K562 (cell line): ENCODE results near the gene CAMK2B. TPM values are rescaled to one million over a fixed set of nuclear protein-coding genes. Genes with fewer than 3 reads are reported as not detected.

Experiments used
- BCOR ChIP-seq: fragments of 450-650 bp; IDR thresholded peaks from 2 replicates; pipeline ENCODE4 v1.6.1; 2016
- CBX8 ChIP-seq: fragments of 200-600 bp; sonication (generic); IDR thresholded peaks from 2 replicates; pipeline ENCODE4 v1.6.1; 2012; ENCODE audit warnings: borderline replicate concordance, mixed run types, low read depth, mild to moderate bottlenecking, moderate library complexity, mixed read lengths, low read length, control low read depth, inconsistent platforms; ENCODE audit not compliant: poor library complexity, severe bottlenecking; ENCODE audit errors: extremely low read depth
- FIP1L1 ChIP-seq: fragments of 200-400 bp; formaldehyde crosslinking; IDR thresholded peaks from 2 replicates; pipeline ENCODE4 v1.6.1; 2018; ENCODE audit warnings: mild to moderate bottlenecking, low read depth, low read length; ENCODE audit not compliant: poor library complexity, severe bottlenecking
- MYBL2 ChIP-seq, 2 experiments: fragments of 450-650 bp in 1 of 2; sonication (generic) in 1 of 2; formaldehyde crosslinking in 1 of 2; IDR thresholded peaks; 2 replicates each; pipeline versions ENCODE4 v1.6.1 to v1.8.1; 2017 to 2022; ENCODE audit warnings: borderline replicate concordance in 1 of 2, inconsistent platforms in 1 of 2, low read depth in 1 of 2, mild to moderate bottlenecking in 1 of 2, missing genetic modification reagents in 1 of 2, moderate library complexity in 1 of 2
- NUFIP1 ChIP-seq: fragments of 450-650 bp; IDR thresholded peaks from 2 replicates; pipeline ENCODE4 v1.6.1; 2018; ENCODE audit not compliant: partially characterized antibody
- ZNF24 ChIP-seq: fragments of 450-650 bp; IDR thresholded peaks from 2 replicates; pipeline ENCODE4 v1.6.1; 2016
- polyA plus RNA-seq, 8 experiments: library from polyadenylated mRNA; depleted of rRNA in 4 of 8; stranded (reverse) in 5 of 8; unstranded in 3 of 8; fragments of >200 nt; fragmentation: Nextera tagmentation in 2 of 8; fragmentation: Illumina TruSeq in 1 of 8; extraction: Ambion mirVana in 2 of 8; extraction: Trizol in 1 of 8; gene quantifications; 2 replicates each; pipeline versions ENCODE4 v1.2.1 to v1.2.3, GENCODE V29; 2011 to 2014; ENCODE audit warnings: inconsistent platforms in 1 of 8, missing spikeins in 1 of 8
- total RNA-seq, 7 experiments: library from RNA; depleted of rRNA in 6 of 7; stranded (reverse); fragments of >200 nt in 6 of 7; fragmentation: Illumina TruSeq in 2 of 7; extraction: Trizol in 2 of 7; gene quantifications; 2 replicates each; pipeline versions ENCODE4 v1.2.1 to v1.2.3, GENCODE V29; 2011 to 2021; ENCODE audit warnings: low replicate concordance in 1 of 7
- TF ChIP-seq, protein P1 (sequence below), 2 experiments: fragments of 450-650 bp; formaldehyde crosslinking in 1 of 2; IDR thresholded peaks; 2 replicates each; pipeline versions ENCODE4 v1.4.0 to v1.6.1; 2014 to 2020; ENCODE audit warnings: mild to moderate bottlenecking in 2 of 2, borderline replicate concordance in 1 of 2, low read depth in 1 of 2
- TF ChIP-seq, protein P2 (sequence below): sonication (generic); formaldehyde crosslinking; IDR thresholded peaks from 2 replicates; pipeline ENCODE4 v1.8.1; 2023; ENCODE audit warnings: mild to moderate bottlenecking, missing genetic modification reagents
- TF ChIP-seq, protein P3 (sequence below): sonication (generic); formaldehyde crosslinking; IDR thresholded peaks from 2 replicates; pipeline ENCODE4 v1.8.0; 2023; ENCODE audit warnings: missing genetic modification reagents, mild to moderate bottlenecking, borderline replicate concordance

Gene CAMK2B
- total and polyA plus RNA-seq, 9 of the 15 experiments (the other 6 are each of a cell fraction or from before 2014, with no cell fraction given), result 0.04 to 0.09 (median 0.05) TPM; not detected in 4

DNA sequence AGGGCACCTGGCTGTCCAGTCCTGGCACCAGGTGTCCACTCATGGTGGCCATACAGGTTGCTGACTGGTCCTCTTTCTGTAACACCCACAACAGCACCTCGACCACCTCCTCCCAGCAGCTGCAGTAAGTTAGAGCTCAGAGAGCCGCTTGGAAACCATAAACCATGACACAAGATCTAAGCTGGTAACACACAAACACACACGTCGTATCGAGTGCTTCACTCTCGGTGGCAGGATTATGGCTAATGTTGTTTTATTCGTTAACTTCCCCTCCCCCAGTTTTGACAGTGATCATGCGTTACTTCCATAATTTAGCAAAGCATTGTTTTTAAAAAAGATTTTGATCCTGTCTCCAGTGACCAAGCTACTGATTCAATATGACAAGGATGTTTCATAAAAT is 59.7 kb downstream of the CAMK2B start (continued):
- TF ChIP-seq, protein P1, sequence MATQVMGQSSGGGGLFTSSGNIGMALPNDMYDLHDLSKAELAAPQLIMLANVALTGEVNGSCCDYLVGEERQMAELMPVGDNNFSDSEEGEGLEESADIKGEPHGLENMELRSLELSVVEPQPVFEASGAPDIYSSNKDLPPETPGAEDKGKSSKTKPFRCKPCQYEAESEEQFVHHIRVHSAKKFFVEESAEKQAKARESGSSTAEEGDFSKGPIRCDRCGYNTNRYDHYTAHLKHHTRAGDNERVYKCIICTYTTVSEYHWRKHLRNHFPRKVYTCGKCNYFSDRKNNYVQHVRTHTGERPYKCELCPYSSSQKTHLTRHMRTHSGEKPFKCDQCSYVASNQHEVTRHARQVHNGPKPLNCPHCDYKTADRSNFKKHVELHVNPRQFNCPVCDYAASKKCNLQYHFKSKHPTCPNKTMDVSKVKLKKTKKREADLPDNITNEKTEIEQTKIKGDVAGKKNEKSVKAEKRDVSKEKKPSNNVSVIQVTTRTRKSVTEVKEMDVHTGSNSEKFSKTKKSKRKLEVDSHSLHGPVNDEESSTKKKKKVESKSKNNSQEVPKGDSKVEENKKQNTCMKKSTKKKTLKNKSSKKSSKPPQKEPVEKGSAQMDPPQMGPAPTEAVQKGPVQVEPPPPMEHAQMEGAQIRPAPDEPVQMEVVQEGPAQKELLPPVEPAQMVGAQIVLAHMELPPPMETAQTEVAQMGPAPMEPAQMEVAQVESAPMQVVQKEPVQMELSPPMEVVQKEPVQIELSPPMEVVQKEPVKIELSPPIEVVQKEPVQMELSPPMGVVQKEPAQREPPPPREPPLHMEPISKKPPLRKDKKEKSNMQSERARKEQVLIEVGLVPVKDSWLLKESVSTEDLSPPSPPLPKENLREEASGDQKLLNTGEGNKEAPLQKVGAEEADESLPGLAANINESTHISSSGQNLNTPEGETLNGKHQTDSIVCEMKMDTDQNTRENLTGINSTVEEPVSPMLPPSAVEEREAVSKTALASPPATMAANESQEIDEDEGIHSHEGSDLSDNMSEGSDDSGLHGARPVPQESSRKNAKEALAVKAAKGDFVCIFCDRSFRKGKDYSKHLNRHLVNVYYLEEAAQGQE (IDR thresholded peaks at IDR 0.05; ENCODE audit: borderline replicate concordance), result no peak
- TF ChIP-seq, protein P1 (CRISPR knock-in tag; IDR thresholded peaks at IDR 0.05; ENCODE audit: low read depth), result no peak
- TF ChIP-seq NUFIP1 (no peak), BCOR (no peak), ZNF24 (no peak), FIP1L1 (no peak), MYBL2 (IDR thresholded peaks at IDR 0.05; ENCODE audit: low read depth) (no peak), MYBL2 (CRISPR knock-in tag; IDR thresholded peaks at IDR 0.05; ENCODE audit: borderline replicate concordance) (no peak), CBX8 (peak; percentile 80)
- TF ChIP-seq, protein P2, sequence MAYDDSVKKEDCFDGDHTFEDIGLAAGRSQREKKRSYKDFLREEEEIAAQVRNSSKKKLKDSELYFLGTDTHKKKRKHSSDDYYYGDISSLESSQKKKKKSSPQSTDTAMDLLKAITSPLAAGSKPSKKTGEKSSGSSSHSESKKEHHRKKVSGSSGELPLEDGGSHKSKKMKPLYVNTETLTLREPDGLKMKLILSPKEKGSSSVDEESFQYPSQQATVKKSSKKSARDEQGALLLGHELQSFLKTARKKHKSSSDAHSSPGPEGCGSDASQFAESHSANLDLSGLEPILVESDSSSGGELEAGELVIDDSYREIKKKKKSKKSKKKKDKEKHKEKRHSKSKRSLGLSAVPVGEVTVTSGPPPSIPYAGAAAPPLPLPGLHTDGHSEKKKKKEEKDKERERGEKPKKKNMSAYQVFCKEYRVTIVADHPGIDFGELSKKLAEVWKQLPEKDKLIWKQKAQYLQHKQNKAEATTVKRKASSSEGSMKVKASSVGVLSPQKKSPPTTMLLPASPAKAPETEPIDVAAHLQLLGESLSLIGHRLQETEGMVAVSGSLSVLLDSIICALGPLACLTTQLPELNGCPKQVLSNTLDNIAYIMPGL (CRISPR knock-in tag), result no peak
- TF ChIP-seq, protein P3, sequence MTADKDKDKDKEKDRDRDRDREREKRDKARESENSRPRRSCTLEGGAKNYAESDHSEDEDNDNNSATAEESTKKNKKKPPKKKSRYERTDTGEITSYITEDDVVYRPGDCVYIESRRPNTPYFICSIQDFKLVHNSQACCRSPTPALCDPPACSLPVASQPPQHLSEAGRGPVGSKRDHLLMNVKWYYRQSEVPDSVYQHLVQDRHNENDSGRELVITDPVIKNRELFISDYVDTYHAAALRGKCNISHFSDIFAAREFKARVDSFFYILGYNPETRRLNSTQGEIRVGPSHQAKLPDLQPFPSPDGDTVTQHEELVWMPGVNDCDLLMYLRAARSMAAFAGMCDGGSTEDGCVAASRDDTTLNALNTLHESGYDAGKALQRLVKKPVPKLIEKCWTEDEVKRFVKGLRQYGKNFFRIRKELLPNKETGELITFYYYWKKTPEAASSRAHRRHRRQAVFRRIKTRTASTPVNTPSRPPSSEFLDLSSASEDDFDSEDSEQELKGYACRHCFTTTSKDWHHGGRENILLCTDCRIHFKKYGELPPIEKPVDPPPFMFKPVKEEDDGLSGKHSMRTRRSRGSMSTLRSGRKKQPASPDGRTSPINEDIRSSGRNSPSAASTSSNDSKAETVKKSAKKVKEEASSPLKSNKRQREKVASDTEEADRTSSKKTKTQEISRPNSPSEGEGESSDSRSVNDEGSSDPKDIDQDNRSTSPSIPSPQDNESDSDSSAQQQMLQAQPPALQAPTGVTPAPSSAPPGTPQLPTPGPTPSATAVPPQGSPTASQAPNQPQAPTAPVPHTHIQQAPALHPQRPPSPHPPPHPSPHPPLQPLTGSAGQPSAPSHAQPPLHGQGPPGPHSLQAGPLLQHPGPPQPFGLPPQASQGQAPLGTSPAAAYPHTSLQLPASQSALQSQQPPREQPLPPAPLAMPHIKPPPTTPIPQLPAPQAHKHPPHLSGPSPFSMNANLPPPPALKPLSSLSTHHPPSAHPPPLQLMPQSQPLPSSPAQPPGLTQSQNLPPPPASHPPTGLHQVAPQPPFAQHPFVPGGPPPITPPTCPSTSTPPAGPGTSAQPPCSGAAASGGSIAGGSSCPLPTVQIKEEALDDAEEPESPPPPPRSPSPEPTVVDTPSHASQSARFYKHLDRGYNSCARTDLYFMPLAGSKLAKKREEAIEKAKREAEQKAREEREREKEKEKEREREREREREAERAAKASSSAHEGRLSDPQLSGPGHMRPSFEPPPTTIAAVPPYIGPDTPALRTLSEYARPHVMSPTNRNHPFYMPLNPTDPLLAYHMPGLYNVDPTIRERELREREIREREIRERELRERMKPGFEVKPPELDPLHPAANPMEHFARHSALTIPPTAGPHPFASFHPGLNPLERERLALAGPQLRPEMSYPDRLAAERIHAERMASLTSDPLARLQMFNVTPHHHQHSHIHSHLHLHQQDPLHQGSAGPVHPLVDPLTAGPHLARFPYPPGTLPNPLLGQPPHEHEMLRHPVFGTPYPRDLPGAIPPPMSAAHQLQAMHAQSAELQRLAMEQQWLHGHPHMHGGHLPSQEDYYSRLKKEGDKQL, result no peak
